Right renal cortex interstitium (tissue), 3 donors: ENCODE results near the gene ASCL3. TPM values are rescaled to one million over a fixed set of nuclear protein-coding genes. Genes with fewer than 3 reads are reported as not detected.
"Not testable (repeated sequence)": the region's sequence is repeated elsewhere in the genome, so short reads cannot be mapped to it uniquely, and the experiment has no call there.

ENCODE experiments used
- DNase-seq, 3 donors: peaks; one replicate each; pipeline ENCODE4 v3.0.0-alpha.2; 2013; ENCODE audit warnings: low read depth in 3 of 3, low spot score in 2 of 3
- polyA plus RNA-seq, 3 donors: library from polyadenylated mRNA; unstranded; fragments of 120-200 nt; gene quantifications; one replicate each; pipeline ENCODE4 v1.2.1, GENCODE V29; 2013; ENCODE audit not compliant: insufficient read length in 3 of 3

The ASCL3 gene
- polyA plus RNA-seq, 3 donors: not detected

- no peak for DNase-seq
Observed at GRCh38 chr11:8948886-8949285, 6.1 kb upstream of the ASCL3 start.

GRCh38 chr11:8947230-8947943, 4.6 kb upstream of the ASCL3 start:
- DNase-seq: no peak

GRCh38 chr11:8941341-8942103, 1.3 kb downstream of the ASCL3 start:
- DNase-seq: no peak

- no peak for DNase-seq
Observed at GRCh38 chr11:8937659-8938058, 5.2 kb downstream of the ASCL3 start.

GRCh38 chr11:8937159-8937558, 5.7 kb downstream of the ASCL3 start:
- no peak for DNase-seq

- not testable (repeated sequence) for DNase-seq
Observed at GRCh38 chr11:8935789-8936188, 7.0 kb downstream of the ASCL3 start.

- DNase-seq: no peak
Observed at GRCh38 chr11:8934742-8935488, 7.9 kb downstream of the ASCL3 start.

- no peak for DNase-seq
Observed at GRCh38 chr11:8933931-8934330, 8.9 kb downstream of the ASCL3 start.

GRCh38 chr11:8932564-8933180, 10.1 kb downstream of the ASCL3 start, which contains the start of gene C11orf16:
C11orf16 (minus strand) TSS chr11:8932947; CDS start chr11:8932308, 639 bp downstream.
- no peak for DNase-seq

GRCh38 chr11:8930456-8931175, 12.2 kb downstream of the ASCL3 start:
- DNase-seq: no peak

GRCh38 chr11:8928981-8929615, 13.7 kb downstream of the ASCL3 start:
- no peak for DNase-seq

GRCh38 chr11:8928205-8928604, 14.6 kb downstream of the ASCL3 start:
- DNase-seq: no peak

- DNase-seq: no peak
Observed at GRCh38 chr11:8927233-8927632, 15.6 kb downstream of the ASCL3 start.

- DNase-seq: no peak
Observed at GRCh38 chr11:8926236-8926635, 16.6 kb downstream of the ASCL3 start.

GRCh38 chr11:8925711-8926110, 17.1 kb downstream of the ASCL3 start:
- no peak for DNase-seq

GRCh38 chr11:8922691-8923090, 20.1 kb downstream of the ASCL3 start:
- DNase-seq: no peak

- no peak for DNase-seq
Observed at GRCh38 chr11:8917157-8917825, 25.5 kb downstream of the ASCL3 start.

- no peak for DNase-seq
Observed at GRCh38 chr11:8914661-8915018, 28.2 kb downstream of the ASCL3 start.

- no peak for DNase-seq
Observed at GRCh38 chr11:8913961-8914660, 28.7 kb downstream of the ASCL3 start.
